NT2/D1 (cell line): Measurements from ENCODE around the gene ACOT9.

ENCODE experiments used
- YY1 ChIP-seq: IDR thresholded peaks from 2 replicates; pipeline ENCODE4 v1.6.1; 2011; ENCODE audit not compliant: insufficient read length, insufficient read depth
- ZNF274 ChIP-seq: IDR thresholded peaks from 2 replicates; pipeline ENCODE4 v1.6.1; 2011; ENCODE audit warnings: mild to moderate bottlenecking, low read depth, low read length

DNA sequence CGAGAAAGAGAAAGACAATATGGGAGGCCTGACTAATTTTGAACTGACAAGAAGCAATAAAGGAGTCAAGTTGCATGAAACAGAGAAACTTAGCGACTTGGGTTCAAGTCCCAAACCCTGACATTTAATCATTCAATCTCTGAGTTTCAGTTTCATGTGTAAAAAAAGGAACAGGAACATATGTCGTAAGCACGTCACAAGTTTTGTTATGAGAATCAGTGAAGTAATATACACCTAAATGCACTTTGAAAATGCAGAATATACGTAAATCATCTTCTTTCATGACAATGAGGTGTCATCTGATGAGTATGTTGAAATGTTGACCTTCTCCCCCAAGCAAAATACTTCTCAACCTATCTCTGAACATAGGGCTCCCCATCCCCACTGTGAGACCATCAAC lies 10.4 kb downstream of the ACOT9 start:
- TF ChIP-seq ZNF274 (no peak), YY1 (no peak)
